COLO668 (cell line): Measurements from ENCODE around the gene COL23A1.

Experiments
- DNase-seq: peaks from one replicate; lab custom pipeline; 2025; ENCODE audit not compliant: unreplicated experiment; lab: John Stamatoyannopoulos, UW

Gene COL23A1

GRCh38 chr5:178347956-178348355 is 242.2 kb downstream of the COL23A1 start:
- DNase-seq, result no peak

- no peak for DNase-seq
Observed at GRCh38 chr5:178346607-178347334, 243.4 kb downstream of the COL23A1 start.

- no peak for DNase-seq
Observed at GRCh38 chr5:178343306-178343705, 246.9 kb downstream of the COL23A1 start.

- DNase-seq, result no peak
Observed at GRCh38 chr5:178341851-178342140, 248.4 kb downstream of the COL23A1 start.

GRCh38 chr5:178341091-178341850 is 248.9 kb downstream of the COL23A1 start:
- DNase-seq, result no peak

- no peak for DNase-seq
Observed at GRCh38 chr5:178340637-178341036, 249.6 kb downstream of the COL23A1 start.

- no peak for DNase-seq
Observed at GRCh38 chr5:178340187-178340586, 250.0 kb downstream of the COL23A1 start.

DNA sequence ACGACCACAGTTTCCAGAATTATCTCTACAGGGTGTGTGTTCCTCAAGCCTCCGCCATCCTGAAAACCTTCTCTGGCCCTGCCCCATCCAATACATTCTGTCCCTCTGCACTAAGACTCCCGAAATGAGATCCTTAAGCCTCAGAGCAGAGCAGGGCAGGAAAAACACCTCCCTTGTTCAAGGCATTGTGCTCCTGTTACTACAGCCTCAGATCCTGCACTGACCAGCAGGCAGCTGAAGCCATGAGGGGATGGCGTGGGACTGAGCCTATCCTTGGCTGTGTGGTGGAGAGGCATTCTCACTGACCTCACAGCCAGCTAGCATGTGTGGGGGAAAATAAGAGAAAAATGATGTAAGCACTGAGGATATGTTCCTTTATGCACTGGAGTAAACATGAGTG is 250.9 kb downstream of the COL23A1 start:
- DNase-seq, result no peak

DNA sequence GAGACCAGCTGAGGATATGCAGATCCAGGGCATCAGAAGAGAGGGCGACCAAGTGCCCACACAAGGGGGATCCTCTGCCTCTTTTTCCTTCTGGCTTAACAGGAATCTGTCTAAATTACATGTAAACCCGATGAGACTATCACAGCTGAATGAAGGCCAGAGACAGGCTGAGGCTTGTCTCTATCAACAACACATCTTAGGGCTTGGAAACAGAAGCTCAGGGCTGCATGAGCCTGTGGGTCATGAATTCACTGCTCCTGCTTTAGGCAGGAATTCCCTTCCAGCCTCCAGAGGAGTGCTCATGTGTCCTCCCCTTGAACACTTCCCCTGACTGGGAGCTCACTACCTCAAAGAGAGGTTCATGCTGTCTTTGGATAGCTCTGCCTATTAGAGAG is 251.4 kb downstream of the COL23A1 start:
- DNase-seq, result no peak

DNA sequence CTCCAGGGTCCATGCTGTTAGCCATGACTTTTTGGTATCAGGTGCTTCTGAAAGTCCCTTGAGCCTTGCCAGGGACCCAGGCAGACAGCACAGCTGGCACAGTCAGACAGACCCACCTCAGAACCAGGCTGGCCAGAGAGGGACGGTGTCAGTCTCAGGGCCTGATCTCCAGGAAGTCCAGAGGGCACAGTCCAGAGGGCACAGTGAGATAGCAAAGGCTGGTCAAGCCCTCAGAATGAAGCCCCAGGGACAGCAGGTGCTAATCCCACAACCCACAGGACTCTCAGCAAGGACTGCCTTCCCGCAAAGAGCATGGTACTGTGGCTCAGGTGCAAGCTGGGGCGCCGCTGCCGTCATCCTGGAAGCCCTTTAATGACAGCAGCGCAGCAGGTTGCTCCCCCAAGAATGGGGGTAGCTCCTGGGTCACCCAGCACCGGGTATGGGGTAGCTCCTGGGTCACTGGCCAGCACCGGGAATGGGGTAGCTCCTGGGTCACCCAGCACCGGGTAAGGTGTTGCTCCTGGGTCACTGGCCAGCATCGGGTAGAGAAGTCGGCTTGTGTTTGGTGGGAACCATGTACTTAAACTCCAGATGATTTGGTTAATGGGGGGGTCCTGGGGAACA is 252.0 kb downstream of the COL23A1 start:
- DNase-seq, result no peak

DNA sequence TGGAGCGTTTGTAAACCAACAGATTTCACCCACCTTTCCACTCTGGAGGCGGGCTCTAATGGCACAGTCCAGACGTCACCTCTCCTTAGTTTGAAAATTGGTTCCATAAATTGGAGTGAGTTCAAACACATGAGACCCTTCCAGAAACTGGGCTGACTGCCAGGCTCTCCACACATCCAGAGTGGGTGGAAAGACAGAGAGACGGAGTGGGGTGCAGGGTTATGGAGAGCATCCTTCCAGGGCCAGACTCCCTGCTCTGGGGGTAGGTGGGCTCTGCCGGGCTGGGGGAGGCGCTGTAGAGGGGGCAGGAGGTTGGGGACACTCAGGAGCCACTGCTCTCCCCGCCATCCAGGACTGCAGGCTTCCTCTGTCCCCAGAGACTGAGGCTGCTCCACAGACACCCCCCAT is 252.9 kb downstream of the COL23A1 start:
- no peak for DNase-seq

DNA sequence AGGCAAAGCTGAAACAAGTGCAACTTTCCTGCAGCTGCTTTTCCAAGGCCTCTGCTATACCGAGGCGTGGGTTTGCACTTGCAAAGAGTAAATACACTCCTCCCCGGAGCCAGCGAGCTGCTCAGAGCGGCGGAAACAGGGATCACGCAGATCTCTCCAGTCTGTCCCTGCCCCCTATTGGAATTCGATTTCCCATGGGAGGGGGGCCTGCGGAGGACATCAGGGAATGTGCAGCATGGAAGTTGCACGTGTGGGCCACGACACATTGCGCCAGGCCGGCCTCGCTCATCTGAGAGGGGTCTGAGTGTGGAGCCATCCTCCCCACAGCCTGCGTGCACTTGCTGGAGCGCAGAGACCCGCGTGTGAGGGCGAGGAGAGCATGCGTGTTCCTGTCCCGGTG is 253.3 kb downstream of the COL23A1 start:
- no peak for DNase-seq

DNA sequence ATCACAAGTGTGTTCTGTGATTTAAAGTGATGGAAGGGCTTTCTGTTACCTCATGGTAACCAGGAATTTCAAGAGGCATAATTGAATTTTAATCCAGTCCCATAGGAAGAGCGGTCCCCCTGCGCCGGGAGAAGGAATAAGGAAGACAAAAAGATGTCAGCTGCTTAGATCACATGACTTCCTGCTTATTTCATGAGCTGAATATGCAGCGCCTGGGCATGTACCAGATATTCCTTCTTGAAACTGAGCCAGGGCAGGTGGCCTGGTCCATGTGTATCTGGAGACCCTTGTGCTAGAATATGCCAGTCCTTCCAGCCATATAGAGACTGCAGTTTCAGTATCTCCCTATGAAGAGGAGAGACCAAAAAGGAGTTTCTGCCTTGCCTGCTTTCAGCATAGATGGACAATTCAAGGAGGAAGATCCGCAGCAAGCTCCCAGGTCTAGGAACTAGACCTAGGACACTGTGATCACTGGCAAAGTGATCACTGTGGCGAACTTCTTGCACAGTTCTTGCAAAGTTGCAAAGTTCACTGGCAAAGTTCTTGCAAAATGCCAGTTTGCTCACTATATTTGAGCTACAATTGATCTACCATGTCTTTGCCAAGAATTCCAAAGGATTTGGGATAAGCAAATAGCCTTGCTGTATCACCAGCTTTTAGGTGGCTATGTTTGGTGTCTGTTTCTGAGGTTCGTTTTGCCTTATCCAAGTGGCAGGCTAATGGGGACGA is 254.7 kb downstream of the COL23A1 start:
- no peak for DNase-seq

- DNase-seq, result no peak
Observed at GRCh38 chr5:178334861-178335260, 255.3 kb downstream of the COL23A1 start.

DNA sequence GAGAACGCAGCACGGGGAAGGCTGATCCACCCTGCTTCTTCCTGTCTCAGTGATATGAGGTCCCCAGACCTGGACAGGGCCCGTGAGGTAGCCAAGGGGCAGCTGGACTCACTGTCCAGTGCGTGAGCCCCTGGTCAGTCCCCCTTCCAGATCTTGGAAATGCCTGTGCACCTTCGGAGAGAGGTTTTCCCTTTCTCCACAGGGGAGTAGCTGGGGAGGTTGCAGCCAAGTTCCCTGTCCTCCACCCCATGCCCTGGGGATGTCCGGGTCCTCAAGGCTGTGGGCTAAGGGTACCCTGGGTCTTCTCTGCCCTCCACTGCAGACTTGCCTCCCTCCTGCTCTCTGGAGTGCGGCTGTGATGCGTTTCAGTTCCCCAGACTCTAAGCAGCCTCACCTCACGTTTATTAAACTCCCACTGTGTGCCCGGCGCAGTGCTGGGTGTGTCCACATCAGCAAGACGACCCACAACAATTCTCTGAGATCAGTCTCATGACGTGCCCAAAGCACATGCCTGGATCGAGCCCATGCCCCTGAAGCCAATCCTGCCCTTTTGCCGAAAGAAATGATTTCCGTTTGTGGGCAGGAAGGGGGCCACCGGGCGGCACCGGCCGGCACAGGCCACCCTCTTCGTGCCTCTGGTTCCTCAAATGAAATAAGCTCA is 256.2 kb downstream of the COL23A1 start:
- no peak for DNase-seq

GRCh38 chr5:178332210-178332641 is 258.0 kb downstream of the COL23A1 start:
- DNase-seq, result no peak

DNA sequence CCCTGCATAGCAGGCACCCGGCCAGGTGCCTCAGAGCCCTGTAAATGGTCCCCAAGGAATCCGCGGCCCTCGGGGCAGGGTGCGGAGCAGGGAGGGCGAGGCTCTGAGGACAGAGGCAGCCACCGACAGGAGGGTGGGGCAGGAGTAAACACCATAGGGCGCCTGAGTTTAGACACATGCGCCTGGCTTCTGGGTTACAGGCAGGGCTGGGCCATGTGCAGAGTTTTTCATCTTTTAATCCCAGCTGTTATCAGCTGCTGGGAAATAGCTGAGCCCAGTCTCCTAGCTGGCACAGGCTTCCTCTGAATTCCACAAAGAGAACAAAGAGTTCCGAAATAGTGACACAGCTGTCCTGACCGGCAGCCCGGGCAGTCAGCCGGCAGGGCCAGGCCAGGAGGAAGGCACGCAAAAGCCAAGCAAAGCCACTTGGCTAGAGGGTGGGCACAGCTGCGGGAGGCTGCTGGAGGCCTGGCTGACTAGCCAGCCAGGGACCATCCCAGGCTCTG is 258.6 kb downstream of the COL23A1 start:
- DNase-seq, result no peak

GRCh38 chr5:178330791-178331404 is 259.3 kb downstream of the COL23A1 start:
- no peak for DNase-seq

DNA sequence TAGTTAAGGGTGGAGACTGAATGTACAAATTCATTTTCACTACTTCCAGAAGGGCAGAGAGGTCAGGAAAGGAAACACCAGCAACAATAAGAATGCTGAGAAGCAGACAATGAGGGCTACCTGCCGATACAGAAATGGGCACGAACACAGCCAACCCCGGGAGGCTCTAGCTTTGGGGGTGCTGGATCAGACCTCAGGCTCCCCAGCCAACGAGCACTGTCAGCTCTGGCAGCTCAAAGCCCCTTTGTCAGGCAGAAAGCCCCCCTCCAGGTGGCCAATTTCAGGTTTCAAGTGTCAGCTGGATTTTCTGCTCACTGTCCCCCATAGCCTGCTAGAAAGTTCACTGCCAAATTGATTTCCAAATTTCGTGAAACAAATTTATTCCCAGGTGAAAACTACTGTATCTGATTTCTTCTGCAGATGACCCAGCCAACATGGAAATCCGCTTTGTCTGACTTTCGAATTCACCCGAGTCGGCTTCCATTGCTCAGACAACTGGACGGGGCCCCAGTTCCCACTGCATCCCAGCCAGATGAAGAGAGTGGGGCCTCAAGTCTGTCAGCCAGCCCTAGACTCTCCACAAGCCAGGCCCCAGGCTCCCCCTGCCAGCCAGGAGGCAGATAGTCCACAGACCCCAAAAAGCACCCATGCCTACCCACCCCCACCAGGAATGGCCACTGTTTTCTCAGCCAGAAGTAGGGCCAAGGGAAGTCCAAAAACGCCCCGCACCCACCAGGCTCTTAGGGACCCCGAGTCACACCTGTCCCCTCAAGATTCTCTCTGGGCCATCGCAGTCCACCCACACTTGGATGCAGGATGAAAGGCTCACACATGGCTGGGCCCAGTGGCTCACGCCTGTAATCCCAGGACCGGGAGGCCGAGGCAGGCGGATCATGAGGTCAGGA is 261.1 kb downstream of the COL23A1 start:
- no peak for DNase-seq
